ENCODE measurements around the gene R3HDM1. TPM values are rescaled to one million over a fixed set of nuclear protein-coding genes. Genes with fewer than 3 reads are reported as not detected.
"Not testable (repeated sequence)": the region's sequence is repeated elsewhere in the genome, so short reads cannot be mapped to it uniquely, and the experiment has no call there.

Gene R3HDM1
- total and polyA plus RNA-seq, 2 donors: 17.4 to 19.3 TPM

- no peak for DNase-seq (ENCODE audit: low read depth in 6 of 9, low spot score in 9 of 9)
- no peak overlapping the region for H3K4me3 ChIP-seq (ENCODE audit: low read length in 2 of 2)
- no peak overlapping the region for H3K27ac ChIP-seq (ENCODE audit: low read depth in 1 of 2, low read length in 1 of 2)
- H3K9me3 ChIP-seq (ENCODE audit: control insufficient read depth in 2 of 2, insufficient read depth in 1 of 2, low read length in 1 of 2): no peaks in the 10 kb centered on the region
- WGBS: 95% methylated on average over 2 of the region's 2 CpGs
- no peaks in the 10 kb centered on the region for H3K4me1 ChIP-seq (ENCODE audit: control insufficient read depth in 2 of 2, insufficient read depth in 2 of 2, low read length in 2 of 2)
- peaks cover 0 to 3% of the 10 kb centered on the region in 2 donors for H3K36me3 ChIP-seq (ENCODE audit: control insufficient read depth in 2 of 2, insufficient read depth in 2 of 2, low read length in 1 of 2)
- H3K27me3 ChIP-seq (ENCODE audit: control insufficient read depth in 2 of 2, insufficient read depth in 1 of 2, low read length in 1 of 2): no peaks in the 10 kb centered on the region
Observed at GRCh38 chr2:135701442-135701841, 170.2 kb downstream of the R3HDM1 start.

- no peaks in the 10 kb centered on the region for H3K4me1 ChIP-seq (ENCODE audit: control insufficient read depth in 2 of 2, insufficient read depth in 2 of 2, low read length in 2 of 2)
- 91% methylated on average over 1 of the region's 1 CpG for WGBS
- H3K27me3 ChIP-seq (ENCODE audit: control insufficient read depth in 2 of 2, insufficient read depth in 1 of 2, low read length in 1 of 2): no peaks in the 10 kb centered on the region
- no peak for DNase-seq (ENCODE audit: low read depth in 6 of 9, low spot score in 9 of 9)
- H3K4me3 ChIP-seq (ENCODE audit: low read length in 2 of 2): no peak overlapping the region
- H3K36me3 ChIP-seq (ENCODE audit: control insufficient read depth in 2 of 2, insufficient read depth in 2 of 2, low read length in 1 of 2): peaks cover 0 to 3% of the 10 kb centered on the region in 2 donors
- no peaks in the 10 kb centered on the region for H3K9me3 ChIP-seq (ENCODE audit: control insufficient read depth in 2 of 2, insufficient read depth in 1 of 2, low read length in 1 of 2)
- H3K27ac ChIP-seq (ENCODE audit: low read depth in 1 of 2, low read length in 1 of 2): no peak overlapping the region
Observed at GRCh38 chr2:135703300-135703699, 172.0 kb downstream of the R3HDM1 start.

- not testable (repeated sequence) for H3K27me3 ChIP-seq (ENCODE audit: control insufficient read depth in 2 of 2, insufficient read depth in 1 of 2, low read length in 1 of 2); H3K27ac ChIP-seq (ENCODE audit: low read depth in 1 of 2, low read length in 1 of 2); H3K4me1 ChIP-seq (ENCODE audit: control insufficient read depth in 2 of 2, insufficient read depth in 2 of 2, low read length in 2 of 2); H3K4me3 ChIP-seq (ENCODE audit: low read length in 2 of 2); DNase-seq (ENCODE audit: low read depth in 6 of 9, low spot score in 9 of 9); H3K9me3 ChIP-seq (ENCODE audit: control insufficient read depth in 2 of 2, insufficient read depth in 1 of 2, low read length in 1 of 2); H3K36me3 ChIP-seq (ENCODE audit: control insufficient read depth in 2 of 2, insufficient read depth in 2 of 2, low read length in 1 of 2)
- WGBS: 99% methylated on average over 5 of the region's 5 CpGs
Observed at GRCh38 chr2:135704075-135704474, 172.8 kb downstream of the R3HDM1 start.

- no peaks in the 10 kb centered on the region for H3K9me3 ChIP-seq (ENCODE audit: control insufficient read depth in 2 of 2, insufficient read depth in 1 of 2, low read length in 1 of 2)
- no peak overlapping the region for H3K27ac ChIP-seq (ENCODE audit: low read depth in 1 of 2, low read length in 1 of 2)
- H3K36me3 ChIP-seq (ENCODE audit: control insufficient read depth in 2 of 2, insufficient read depth in 2 of 2, low read length in 1 of 2): peaks cover 3 to 19% of the 10 kb centered on the region in 2 donors
- H3K4me3 ChIP-seq (ENCODE audit: low read length in 2 of 2): no peak overlapping the region
- WGBS: 97% methylated on average over 4 of the region's 4 CpGs
- H3K27me3 ChIP-seq (ENCODE audit: control insufficient read depth in 2 of 2, insufficient read depth in 1 of 2, low read length in 1 of 2): no peaks in the 10 kb centered on the region
- no peak for DNase-seq (ENCODE audit: low read depth in 6 of 9, low spot score in 9 of 9)
- H3K4me1 ChIP-seq (ENCODE audit: control insufficient read depth in 2 of 2, insufficient read depth in 2 of 2, low read length in 2 of 2): no peaks in the 10 kb centered on the region
Observed at GRCh38 chr2:135708159-135708558, 176.9 kb downstream of the R3HDM1 start.

- H3K4me3 ChIP-seq (ENCODE audit: low read length in 2 of 2): no peak overlapping the region
- no peaks in the 10 kb centered on the region for H3K27me3 ChIP-seq (ENCODE audit: control insufficient read depth in 2 of 2, insufficient read depth in 1 of 2, low read length in 1 of 2)
- no peaks in the 10 kb centered on the region for H3K9me3 ChIP-seq (ENCODE audit: control insufficient read depth in 2 of 2, insufficient read depth in 1 of 2, low read length in 1 of 2)
- DNase-seq (ENCODE audit: low read depth in 6 of 9, low spot score in 9 of 9): peak; percentile 24 to 74 (median 45)
- 78% methylated on average over 6 of the region's 6 CpGs for WGBS
- no peak overlapping the region for H3K27ac ChIP-seq (ENCODE audit: low read depth in 1 of 2, low read length in 1 of 2)
- H3K36me3 ChIP-seq (ENCODE audit: control insufficient read depth in 2 of 2, insufficient read depth in 2 of 2, low read length in 1 of 2): peaks cover 3 to 22% of the 10 kb centered on the region in 2 donors
- H3K4me1 ChIP-seq (ENCODE audit: control insufficient read depth in 2 of 2, insufficient read depth in 2 of 2, low read length in 2 of 2): no peaks in the 10 kb centered on the region
Observed at GRCh38 chr2:135709992-135710391, 178.7 kb downstream of the R3HDM1 start.

GRCh38 chr2:135715086-135715485, 183.8 kb downstream of the R3HDM1 start:
- not testable (repeated sequence) for H3K27ac ChIP-seq (ENCODE audit: low read depth in 1 of 2, low read length in 1 of 2); DNase-seq (ENCODE audit: low read depth in 6 of 9, low spot score in 9 of 9); H3K9me3 ChIP-seq (ENCODE audit: control insufficient read depth in 2 of 2, insufficient read depth in 1 of 2, low read length in 1 of 2); H3K4me3 ChIP-seq (ENCODE audit: low read length in 2 of 2); H3K27me3 ChIP-seq (ENCODE audit: control insufficient read depth in 2 of 2, insufficient read depth in 1 of 2, low read length in 1 of 2); H3K4me1 ChIP-seq (ENCODE audit: control insufficient read depth in 2 of 2, insufficient read depth in 2 of 2, low read length in 2 of 2)
- WGBS: 98% methylated on average over 9 of the region's 9 CpGs
- H3K36me3 ChIP-seq (ENCODE audit: control insufficient read depth in 2 of 2, insufficient read depth in 2 of 2, low read length in 1 of 2): peaks cover 25 to 39% of the 10 kb centered on the region in 2 donors

- DNase-seq (ENCODE audit: low read depth in 6 of 9, low spot score in 9 of 9): no peak
- Histone ChIP-seq H3K36me3 (ENCODE audit: control insufficient read depth in 2 of 2, insufficient read depth in 2 of 2, low read length in 1 of 2) (peaks cover 18 to 20% of the 10 kb centered on the region in 2 donors), H3K9me3 (ENCODE audit: control insufficient read depth in 2 of 2, insufficient read depth in 1 of 2, low read length in 1 of 2) (no peaks in the 10 kb centered on the region), H3K27ac (ENCODE audit: low read depth in 1 of 2, low read length in 1 of 2) (no peak overlapping the region), H3K27me3 (ENCODE audit: control insufficient read depth in 2 of 2, insufficient read depth in 1 of 2, low read length in 1 of 2) (no peaks in the 10 kb centered on the region), H3K4me3 (ENCODE audit: low read length in 2 of 2) (no peak overlapping the region), H3K4me1 (ENCODE audit: control insufficient read depth in 2 of 2, insufficient read depth in 2 of 2, low read length in 2 of 2) (peaks cover 5 to 8% of the 10 kb centered on the region in 2 donors)
- 96% methylated on average over 2 of the region's 2 CpGs for WGBS
Observed at GRCh38 chr2:135728064-135728743, 196.9 kb downstream of the R3HDM1 start.

- H3K36me3 ChIP-seq (ENCODE audit: control insufficient read depth in 2 of 2, insufficient read depth in 2 of 2, low read length in 1 of 2): peaks cover 0 to 4% of the 10 kb centered on the region in 2 donors
- WGBS: 96% methylated on average over 5 of the region's 5 CpGs
- H3K9me3 ChIP-seq (ENCODE audit: control insufficient read depth in 2 of 2, insufficient read depth in 1 of 2, low read length in 1 of 2): no peaks in the 10 kb centered on the region
- DNase-seq (ENCODE audit: low read depth in 6 of 9, low spot score in 9 of 9): peak in 3 of 9 donors; percentile 8 to 37 (median 11)
- no peak overlapping the region for H3K4me3 ChIP-seq (ENCODE audit: low read length in 2 of 2)
- H3K27ac ChIP-seq (ENCODE audit: low read depth in 1 of 2, low read length in 1 of 2): peak overlapping the region; percentile 71 to 77
- peaks cover 5 to 16% of the 10 kb centered on the region in 2 donors for H3K4me1 ChIP-seq (ENCODE audit: control insufficient read depth in 2 of 2, insufficient read depth in 2 of 2, low read length in 2 of 2)
- no peaks in the 10 kb centered on the region for H3K27me3 ChIP-seq (ENCODE audit: control insufficient read depth in 2 of 2, insufficient read depth in 1 of 2, low read length in 1 of 2)
Observed at GRCh38 chr2:135732561-135732960, 201.3 kb downstream of the R3HDM1 start.

GRCh38 chr2:135733045-135733444, 201.8 kb downstream of the R3HDM1 start:
- Histone ChIP-seq H3K27me3 (ENCODE audit: control insufficient read depth in 2 of 2, insufficient read depth in 1 of 2, low read length in 1 of 2) (no peaks in the 10 kb centered on the region), H3K4me1 (ENCODE audit: control insufficient read depth in 2 of 2, insufficient read depth in 2 of 2, low read length in 2 of 2) (peaks cover 5 to 16% of the 10 kb centered on the region in 2 donors), H3K4me3 (ENCODE audit: low read length in 2 of 2) (no peak overlapping the region), H3K27ac (ENCODE audit: low read depth in 1 of 2, low read length in 1 of 2) (peak overlapping the region; percentile 71 to 77), H3K9me3 (ENCODE audit: control insufficient read depth in 2 of 2, insufficient read depth in 1 of 2, low read length in 1 of 2) (no peaks in the 10 kb centered on the region), H3K36me3 (ENCODE audit: control insufficient read depth in 2 of 2, insufficient read depth in 2 of 2, low read length in 1 of 2) (peaks cover 0 to 4% of the 10 kb centered on the region in 2 donors)
- WGBS: 71% methylated on average over 2 of the region's 2 CpGs
- peak in 3 of 9 donors; percentile 4 to 55 (median 28) for DNase-seq (ENCODE audit: low read depth in 6 of 9, low spot score in 9 of 9)
